CD4-positive, alpha-beta T cell treated with Interleukin-6 for 4 hours (primary cell): ENCODE results near the gene ZNHIT6.

Experiments used
- DNase-seq: peaks from one replicate; pipeline ENCODE4 v3.0.0-alpha.2; 2020; ENCODE audit warnings: mixed read lengths

ZNHIT6 gene

DNA sequence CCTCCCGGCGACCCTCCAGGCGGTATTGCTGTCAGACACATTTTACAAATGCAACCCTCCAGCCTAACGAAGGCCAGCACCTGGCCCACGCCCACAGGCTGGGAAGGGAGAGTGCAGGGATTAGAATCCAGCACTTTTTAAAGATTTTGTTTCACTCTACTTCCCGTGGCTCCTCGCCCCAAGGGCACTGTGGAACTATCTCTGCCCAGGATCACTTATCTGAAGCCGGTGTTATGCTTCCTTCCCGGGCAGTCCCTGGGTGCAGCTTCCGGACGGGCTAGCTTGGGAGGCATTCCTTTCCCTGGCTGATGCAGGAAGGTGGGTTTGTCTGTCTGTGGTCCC lies 91.9 kb downstream of the ZNHIT6 start:
- DNase-seq: no peak

DNA sequence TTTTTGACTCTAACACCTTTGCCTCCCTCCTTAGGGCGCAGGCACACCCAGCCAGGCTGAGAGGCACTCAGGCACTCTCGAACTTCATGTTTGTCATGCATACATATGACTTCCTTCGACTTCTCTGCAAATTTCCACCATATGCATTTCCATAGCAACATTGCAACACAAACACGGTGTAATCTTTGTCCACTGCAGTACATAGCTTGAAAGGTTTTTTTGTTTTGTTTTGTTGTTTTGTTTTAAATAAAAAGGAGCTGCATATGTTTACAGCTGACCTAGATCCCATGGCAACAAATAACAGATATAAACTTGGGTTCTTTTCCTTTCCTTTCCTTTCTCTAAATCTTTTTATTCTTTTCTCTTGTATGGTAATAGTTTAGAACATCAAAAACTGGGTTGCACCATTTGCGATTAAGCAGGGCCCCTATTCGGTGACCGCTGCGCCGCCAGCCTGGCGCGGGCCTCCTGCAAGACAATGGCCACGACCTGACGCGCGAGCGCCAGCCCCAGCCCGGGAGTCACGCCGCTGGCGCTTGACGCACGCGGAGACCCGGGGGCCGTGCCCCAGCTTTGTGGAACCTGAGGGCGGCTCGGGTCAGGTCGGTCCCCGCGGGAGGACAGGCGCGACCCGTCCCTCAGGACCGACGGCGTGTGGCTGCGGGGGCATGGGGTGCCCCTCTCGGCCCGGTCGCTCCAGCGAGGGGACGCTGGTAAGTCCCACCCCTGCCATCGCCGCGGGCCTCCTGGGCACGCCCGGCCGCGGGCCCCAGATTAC lies 92.5 kb downstream of the ZNHIT6 start:
- DNase-seq: no peak

DNA sequence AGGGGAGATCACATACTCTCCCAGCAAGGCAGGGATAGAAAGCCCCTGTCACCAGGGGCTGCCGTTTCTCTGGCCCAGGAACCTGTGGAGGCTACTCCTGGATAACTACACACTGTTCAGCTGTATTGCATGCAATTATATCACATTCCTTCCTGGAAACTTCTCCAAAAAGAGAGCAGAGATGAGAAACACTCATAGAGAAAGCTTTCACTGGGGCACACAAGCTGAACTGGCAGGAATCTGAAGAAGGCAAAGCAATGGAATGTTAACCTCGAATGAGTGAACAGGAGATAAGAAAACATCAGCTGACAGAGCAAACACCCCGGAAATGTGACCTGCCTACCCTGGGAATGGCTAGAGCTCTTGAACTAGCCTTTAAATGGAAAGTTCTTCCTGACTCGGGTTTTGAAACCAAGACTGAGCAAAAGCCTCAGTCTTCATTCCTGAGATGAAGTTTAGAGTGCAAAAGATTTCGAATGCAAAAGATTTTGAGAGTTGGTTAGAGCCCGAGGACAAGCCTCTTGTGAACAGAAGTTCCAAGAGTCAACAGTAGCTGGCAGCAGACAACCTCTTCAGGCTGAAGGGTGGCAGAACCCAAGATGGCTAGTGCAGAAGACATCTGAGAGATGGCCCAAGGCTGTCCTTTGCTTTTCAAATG lies 95.4 kb downstream of the ZNHIT6 start:
- no peak for DNase-seq

DNA sequence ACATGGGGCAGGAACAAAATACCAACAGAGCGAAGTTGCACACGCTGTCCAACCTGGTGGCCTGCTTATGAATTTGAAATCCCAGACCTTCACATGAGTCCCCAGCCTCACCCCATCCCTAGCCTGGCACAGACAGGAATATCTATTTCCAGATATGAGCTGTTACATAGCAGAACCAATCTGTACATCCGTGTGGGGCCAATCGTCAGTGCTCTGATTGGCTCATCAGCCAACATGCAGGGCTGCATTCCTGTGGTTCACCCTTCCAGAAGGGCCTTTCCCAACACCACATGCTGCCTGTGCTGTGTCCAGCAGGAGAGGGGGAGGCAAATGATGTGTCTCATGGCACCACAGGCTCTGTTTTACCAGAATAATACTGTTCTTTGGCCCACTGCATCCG lies 96.4 kb downstream of the ZNHIT6 start:
- DNase-seq: no peak

DNA sequence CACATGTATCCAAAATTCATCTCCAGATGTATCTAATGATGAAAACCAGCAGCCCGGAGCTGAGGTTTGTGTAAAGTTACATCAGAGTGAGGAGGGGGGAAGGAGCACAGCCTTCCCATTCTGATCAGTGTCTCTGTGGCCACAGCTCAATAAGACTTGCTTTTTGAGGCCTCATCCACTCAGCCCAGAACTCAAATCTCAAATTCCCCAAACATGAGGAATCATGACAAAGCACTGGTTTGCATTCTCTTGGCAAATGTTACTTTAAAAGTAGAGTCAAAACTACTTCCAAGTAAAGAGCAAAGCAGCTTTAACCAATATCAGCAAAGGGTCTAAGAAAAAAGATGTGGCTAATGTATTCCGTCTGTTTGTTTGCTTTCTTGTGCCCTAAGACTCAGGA lies 96.8 kb downstream of the ZNHIT6 start:
- DNase-seq: no peak

DNA sequence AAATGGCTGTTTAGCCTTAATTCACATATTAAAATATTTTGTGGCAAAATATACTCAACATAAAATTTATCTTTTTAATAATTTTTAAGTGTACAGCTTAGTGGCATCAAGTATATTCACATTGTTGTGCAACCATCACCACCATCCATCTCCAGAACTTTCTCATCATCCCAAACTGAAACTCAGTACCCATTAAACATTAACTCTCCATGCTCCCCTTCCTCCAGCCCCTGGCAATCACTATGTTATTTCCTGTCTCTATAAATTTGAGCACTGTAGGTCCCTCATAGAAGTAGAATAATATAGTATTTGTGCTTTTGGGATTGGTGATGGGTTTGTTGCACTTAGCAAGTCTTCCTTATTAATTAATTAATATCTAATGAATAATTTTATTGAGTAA lies 98.3 kb downstream of the ZNHIT6 start:
- DNase-seq: no peak

DNA sequence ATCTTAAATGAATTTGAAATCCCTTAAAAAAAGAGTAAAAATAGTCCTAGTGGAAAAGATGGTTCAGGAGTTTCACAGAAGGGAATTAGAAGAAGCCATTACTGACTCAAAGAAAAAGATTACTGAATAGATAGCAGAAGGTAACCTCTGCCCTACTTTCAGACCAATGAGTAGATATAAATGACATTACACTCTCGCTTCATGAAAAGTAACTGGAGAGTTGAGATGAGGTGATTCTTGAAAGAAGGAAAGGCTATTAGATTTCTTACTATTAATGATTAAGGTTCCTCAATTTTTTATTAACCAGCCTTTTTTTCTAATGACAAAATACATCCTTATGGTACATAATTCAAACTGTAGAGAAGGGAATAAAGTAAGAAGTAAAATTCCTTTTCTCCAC lies 99.4 kb downstream of the ZNHIT6 start:
- DNase-seq: no peak

DNA sequence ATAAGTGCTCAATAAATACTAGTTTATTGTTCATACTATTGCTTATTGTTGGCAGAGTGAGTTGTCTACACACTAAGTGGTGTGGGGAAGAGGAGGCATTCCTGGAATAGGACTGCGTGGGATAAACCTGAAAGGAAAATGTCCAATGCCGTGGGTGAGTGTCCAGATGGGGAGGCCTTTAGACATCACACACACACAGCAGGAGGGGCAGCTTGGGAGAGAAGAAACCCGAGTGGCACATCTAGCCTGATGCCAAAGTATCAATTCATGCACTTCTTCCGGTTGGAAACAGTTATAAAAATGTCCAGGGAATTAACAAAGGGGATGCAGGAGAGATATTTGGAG lies 100.3 kb downstream of the ZNHIT6 start:
- no peak for DNase-seq

DNA sequence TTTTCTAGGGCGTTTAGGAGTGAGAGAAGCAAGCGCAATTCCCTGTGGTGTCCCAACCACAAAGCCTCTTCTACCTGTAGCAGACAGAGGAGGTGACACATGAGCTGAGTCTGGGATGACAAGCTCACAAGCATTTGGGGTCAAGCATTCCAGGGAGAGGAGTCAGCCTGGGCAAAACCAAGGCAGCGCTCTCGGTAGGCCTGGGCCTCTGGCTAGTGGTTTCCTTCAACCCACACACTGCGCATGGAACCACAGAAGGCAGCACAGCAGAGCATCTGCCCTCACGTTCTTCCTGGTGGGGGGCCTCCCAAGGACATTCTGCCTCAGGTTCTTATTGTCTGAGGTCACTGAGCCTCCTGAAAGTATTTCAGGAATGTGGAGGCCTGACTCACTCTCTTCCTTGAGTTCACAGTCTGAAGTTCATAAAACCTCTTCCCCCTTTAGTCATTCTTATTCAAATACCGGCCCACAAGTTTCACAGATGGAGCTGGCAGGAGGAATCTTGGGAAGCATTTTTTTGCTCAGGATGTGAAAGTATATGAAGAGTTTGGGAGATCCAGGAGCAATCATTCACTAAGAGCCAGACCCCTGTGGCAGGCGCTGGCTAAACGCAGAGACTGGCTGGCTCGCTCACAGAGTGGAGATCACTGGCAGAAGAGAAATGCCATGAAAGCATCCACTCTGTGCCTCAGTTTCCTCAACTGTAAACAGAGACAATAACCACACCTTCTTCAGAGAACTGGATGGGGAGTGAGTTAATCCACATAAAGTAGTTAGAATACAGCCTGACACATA lies 100.9 kb downstream of the ZNHIT6 start:
- no peak for DNase-seq

DNA sequence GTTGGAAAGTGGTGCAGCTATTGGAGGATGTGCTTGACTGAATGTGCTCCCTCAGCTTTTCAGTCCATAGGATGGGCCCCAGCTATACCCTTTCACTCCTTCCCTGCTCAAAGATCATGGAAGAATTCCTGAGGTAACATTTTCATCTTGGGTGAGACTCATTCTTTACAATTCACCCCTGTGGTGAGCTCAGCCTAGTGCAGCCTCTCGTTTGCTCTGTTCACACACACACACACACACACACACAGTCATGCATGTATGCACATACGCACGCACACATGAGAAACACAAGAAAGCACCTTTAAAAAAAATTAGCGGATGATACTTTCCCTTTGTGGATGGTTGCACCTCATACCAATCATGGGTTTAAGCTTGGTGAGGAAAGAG lies 101.8 kb downstream of the ZNHIT6 start:
- no peak for DNase-seq

DNA sequence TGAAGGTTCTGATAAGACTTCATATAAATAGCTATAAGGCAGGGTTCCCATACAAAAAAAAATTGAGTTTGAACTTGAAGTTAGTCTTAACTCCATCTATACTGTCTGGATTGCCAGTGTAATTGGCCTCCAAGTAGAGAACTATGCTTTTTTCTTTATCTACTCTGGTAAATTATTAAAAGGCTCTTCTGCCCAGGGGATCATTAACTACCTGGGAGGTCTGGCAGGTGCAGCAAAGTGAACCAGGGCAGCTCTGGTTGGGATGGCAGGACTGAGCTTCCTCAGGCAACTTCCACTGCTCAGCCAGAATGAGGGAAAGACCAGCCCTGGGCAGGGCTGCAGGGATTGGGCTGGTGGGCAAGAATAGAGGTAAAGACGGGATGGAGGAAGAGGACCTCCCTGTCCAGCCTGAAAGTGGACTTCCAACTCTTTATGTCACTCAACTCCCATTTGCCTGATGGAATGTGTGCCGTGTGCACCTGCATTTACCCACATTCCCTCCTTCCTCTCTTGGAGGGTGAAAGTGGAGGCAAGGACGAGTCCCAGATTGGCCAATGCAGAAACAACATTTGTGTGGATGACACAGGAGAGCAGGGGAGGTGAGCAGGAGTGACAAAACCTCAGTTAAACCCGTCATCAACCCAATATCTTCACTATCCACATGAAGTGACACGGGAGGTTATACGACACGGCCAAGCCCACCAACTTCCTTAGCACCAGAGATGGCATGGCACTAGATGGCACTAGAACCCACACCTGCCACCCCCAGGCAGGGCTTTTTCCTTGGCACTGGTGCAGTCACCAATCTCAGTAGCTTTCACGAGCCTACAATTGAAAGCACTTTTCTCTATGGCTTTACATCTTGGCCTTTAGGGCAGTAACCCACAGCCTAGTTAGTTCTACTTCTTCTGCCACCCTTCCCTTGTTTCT lies 102.5 kb downstream of the ZNHIT6 start:
- no peak for DNase-seq

DNA sequence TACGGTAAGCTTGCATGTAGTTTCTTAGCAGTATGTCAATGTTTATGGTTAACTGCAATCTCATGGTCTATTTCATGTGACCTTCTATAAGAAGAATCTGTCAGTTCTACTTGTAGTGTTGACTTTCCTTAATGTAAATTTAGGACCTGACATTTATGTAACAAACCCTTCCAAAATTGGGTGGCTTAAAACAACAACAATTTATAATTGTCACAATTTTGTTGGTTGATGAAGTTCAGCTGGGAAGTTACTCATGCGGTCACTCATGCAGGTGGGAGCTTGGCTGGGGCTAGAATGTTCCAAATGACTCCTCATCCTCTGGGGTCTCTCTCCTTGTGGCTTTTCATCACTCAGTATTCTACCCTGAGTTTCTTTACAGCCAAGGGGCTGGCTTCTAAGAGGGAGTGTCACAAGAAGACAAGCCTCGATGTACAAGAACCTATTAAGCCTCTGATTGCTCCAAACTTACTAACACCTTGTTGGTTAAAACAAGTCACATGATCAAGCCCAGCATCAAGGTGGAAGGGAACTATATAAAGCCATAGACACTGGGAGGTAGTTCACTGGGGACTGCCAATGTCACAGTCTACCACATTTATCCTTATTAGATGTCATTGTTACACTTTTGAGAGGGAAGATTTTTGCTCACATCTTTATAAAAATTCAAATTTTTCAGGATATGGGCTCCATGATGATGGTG lies 103.8 kb downstream of the ZNHIT6 start:
- no peak for DNase-seq

DNA sequence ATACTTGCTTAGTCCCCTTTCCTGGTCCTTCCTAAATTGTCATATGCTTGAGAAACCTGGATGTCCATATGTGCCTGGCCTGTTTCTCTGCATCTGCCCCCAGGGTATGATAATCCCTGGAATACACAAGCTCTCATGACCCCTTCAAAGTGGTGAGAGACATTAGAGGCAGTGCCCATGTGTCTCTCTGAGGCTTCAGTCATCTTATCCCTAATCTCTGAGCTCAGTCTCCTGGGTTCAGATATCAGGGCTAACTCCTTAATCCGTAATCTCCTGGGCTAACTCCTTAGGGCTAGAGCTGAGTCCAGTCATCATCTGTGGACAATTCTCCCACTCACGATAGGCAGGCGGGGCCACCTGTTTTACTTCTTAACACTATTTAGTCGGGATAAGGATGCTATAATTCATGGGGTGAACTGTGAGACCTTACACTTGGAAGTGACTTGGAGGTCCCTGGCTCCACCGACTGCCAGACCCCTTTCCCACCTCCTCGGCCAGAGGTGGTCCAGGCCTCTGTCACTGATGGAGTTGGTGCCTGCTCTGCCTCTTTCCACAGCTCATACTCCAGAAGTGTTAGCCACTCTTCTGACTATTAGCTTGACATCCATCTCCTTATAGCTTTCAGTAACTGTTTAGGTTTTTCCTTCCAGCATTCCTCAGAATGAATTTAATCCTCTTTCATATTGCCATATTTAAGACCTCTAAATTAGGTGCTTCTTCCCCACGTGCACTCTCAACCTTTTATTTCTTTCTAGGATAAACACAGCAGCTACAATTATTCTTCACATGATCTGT lies 105.0 kb downstream of the ZNHIT6 start:
- no peak for DNase-seq

DNA sequence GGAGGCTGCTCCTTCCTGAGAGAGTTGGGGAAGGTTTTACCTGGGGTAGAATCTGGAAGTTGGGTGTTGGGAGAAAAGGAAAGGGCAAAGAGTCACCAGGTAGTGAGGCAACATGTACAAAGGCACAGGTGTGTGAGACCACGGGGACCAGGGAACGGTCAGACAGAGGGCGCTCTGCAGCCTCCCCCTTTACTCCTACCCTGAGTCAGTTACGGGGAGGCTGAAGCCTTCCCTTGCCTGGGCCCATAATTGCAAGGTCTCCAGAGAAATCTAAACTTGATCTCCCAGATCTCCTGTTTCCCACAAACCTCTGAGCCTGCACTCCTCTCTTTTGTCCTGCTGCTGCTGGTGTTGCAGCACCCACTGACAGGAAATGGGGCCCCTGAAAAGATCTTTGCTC lies 105.7 kb downstream of the ZNHIT6 start:
- DNase-seq: no peak

DNA sequence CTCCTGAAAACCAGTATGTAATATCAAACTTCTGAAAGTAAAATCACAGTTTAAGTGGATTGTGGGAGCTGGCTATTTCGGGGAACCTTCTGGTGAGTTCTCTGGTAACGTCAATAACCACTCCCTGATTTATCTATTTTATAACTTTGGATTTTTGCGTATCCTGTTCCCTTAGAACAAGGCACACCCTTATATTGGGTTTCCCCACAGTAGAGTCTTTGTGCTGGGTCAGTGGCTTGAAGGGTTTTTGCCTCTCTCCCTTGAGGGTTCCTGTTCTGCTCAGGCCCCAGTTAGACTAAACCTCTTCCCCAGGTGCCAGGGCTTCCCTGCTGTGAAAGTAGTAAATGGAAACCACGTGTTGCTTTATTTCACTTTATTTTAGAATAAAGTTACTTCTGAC lies 106.3 kb downstream of the ZNHIT6 start:
- no peak for DNase-seq

DNA sequence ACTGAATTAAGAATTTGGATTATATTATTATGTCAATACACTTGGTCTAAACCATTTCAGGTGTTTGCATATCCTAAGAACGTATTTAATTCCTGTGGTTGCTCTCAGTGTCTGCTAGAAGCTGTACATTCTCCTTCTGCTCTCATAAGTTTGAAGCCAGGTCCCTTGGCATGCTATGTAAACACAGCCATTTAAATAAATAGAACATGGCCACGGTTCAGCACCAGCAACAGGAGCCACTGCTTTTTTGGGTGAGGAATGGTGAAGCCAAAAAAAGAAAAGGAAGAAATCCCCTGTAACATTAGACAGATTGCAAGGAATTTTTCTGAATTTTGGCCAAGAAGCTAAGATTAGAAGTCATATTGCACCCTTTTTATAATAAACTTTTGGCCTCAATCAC lies 108.6 kb downstream of the ZNHIT6 start:
- DNase-seq: no peak
